GM21381 (cell line): ENCODE data around the gene ZNF207.
"Not testable (repeated sequence)": the region's sequence is repeated elsewhere in the genome, so short reads cannot be mapped to it uniquely, and the experiment has no call there.

ENCODE experiments used
- ATAC-seq: cut with Tn5 transposase; IDR thresholded peaks from one replicate; pipeline ENCODE4 v1.9.1; 2021; ENCODE audit warnings: mild to moderate bottlenecking, moderate library complexity; ENCODE audit not compliant: unreplicated experiment

Gene ZNF207

GRCh38 chr17:32385121-32385520 lies 35.2 kb downstream of the ZNF207 start:
- no peak for ATAC-seq

GRCh38 chr17:32385971-32386370 lies 36.0 kb downstream of the ZNF207 start:
- ATAC-seq: no peak

DNA sequence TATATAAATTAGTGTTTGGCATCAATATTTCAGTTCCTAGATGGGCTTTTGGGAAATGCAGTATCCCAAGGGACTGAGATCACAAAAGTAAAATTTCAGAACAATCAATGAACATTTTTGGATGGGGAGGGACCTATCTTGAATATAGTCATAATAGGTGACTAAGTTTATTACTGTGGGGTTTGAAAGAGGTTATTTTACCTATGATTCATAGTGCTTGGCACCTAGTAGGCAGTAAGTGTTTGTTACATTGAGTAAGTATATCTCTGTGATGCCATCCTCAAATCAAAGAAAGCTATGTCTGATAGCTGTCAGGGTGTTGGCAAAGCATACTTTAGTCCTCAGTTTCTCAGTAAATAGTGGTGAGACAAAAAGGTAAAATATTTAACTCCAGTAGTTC lies 36.9 kb downstream of the ZNF207 start:
- ATAC-seq: no peak

GRCh38 chr17:32388128-32388527 lies 38.2 kb downstream of the ZNF207 start:
- ATAC-seq: not testable (repeated sequence)

- ATAC-seq: no peak
These were observed 38.9 kb downstream of the ZNF207 start for GRCh38 chr17:32388613-32389459.

- no peak for ATAC-seq
These were observed 43.9 kb downstream of the ZNF207 start for GRCh38 chr17:32393904-32394303.

DNA sequence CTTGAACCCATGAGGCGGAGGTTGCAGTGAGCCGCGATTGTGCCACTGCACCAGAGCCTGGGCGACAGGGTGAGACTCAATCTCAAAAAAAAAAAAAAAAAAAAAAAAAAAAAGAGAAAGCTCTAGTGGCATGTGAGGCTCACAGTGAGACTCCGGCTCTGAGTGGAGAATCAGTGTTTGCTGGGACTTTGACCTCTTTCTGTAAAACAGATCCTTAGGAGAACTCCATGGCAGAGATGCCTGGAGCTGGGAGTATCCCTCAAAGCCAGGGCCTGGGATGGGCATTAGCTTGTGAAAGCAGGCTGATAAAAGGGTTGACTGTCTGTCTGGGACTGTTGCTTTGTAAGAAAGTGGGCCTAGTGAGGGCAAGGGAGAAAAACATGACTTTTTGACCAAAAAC lies 46.4 kb downstream of the ZNF207 start:
- ATAC-seq: no peak

- no peak for ATAC-seq
These were observed 49.0 kb downstream of the ZNF207 start for GRCh38 chr17:32398946-32399345.

GRCh38 chr17:32410085-32410484 lies 60.1 kb downstream of the ZNF207 start:
- ATAC-seq: not testable (repeated sequence)

DNA sequence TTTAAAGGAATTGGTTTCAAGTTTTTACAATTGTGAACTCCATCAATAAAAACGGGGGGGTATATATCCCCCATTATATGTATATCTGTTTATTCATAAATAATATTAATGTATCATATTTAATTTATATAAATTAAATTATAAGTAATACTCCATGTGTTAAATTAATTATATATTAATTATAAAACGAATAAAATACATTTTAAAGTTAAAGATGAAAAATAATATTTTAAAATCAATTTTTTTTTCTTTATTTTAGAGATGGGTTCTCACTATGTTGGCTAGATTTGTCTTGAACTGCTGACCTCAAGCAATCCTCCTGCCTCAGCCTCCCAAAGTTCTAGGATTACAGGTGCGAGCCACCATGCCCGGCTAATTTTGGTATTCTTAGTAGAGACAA lies 76.9 kb downstream of the ZNF207 start:
- ATAC-seq: no peak

GRCh38 chr17:32429598-32429997 lies 79.6 kb downstream of the ZNF207 start:
- ATAC-seq: no peak
